Trophoblast cell (in vitro differentiated cells and primary cell): ENCODE measurements around the gene OGDHL.

Source experiments
- DNase-seq, 2 donors: peaks; one replicate each; pipeline ENCODE4 v3.0.0-alpha.2; 2016
- H2AFZ ChIP-seq: 2 replicates; pipeline ENCODE4 v1.6.1; 2013; ENCODE audit warnings: low read length, moderate library complexity, mild to moderate bottlenecking; ENCODE audit not compliant: insufficient read depth, poor library complexity
- H2AK5ac ChIP-seq: 2 replicates; pipeline ENCODE4 v1.6.1; 2013; ENCODE audit warnings: mild to moderate bottlenecking, low read length
- H2BK120ac ChIP-seq: 2 replicates; pipeline ENCODE4 v1.6.1; 2013; ENCODE audit warnings: low read length, mild to moderate bottlenecking, moderate library complexity; ENCODE audit not compliant: insufficient read depth, poor library complexity
- H2BK12ac ChIP-seq: 2 replicates; pipeline ENCODE4 v1.6.1; 2013; ENCODE audit warnings: mild to moderate bottlenecking, low read length, moderate library complexity
- H2BK5ac ChIP-seq: 2 replicates; pipeline ENCODE4 v1.6.1; 2013; ENCODE audit warnings: low read length, low read depth, moderate library complexity, mild to moderate bottlenecking; ENCODE audit not compliant: poor library complexity
- H3K14ac ChIP-seq: 2 replicates; pipeline ENCODE4 v1.6.1; 2013; ENCODE audit warnings: mild to moderate bottlenecking, low read length
- H3K18ac ChIP-seq: 2 replicates; pipeline ENCODE4 v1.6.1; 2013; ENCODE audit warnings: mild to moderate bottlenecking, low read length
- H3K23ac ChIP-seq: 2 replicates; pipeline ENCODE4 v1.6.1; 2013; ENCODE audit warnings: low read length
- H3K27ac ChIP-seq: 2 replicates; pipeline ENCODE4 v1.5.1; 2013; ENCODE audit warnings: low read depth, mild to moderate bottlenecking, inconsistent platforms, low read length, moderate library complexity
- H3K27me3 ChIP-seq: 2 replicates; pipeline ENCODE4 v1.6.1; 2013; ENCODE audit warnings: inconsistent platforms, mild to moderate bottlenecking, low read length, moderate library complexity; ENCODE audit not compliant: insufficient read depth
- H3K36me3 ChIP-seq, 2 experiments: 1 replicate in 1 of 2; 2 replicates in 1 of 2; pipeline ENCODE4 v1.6.1; 2013; ENCODE audit warnings: low read length in 2 of 2, mild to moderate bottlenecking in 2 of 2, moderate library complexity in 1 of 2; ENCODE audit not compliant: insufficient read depth in 2 of 2, control insufficient read depth in 1 of 2
- H3K4ac ChIP-seq: 2 replicates; pipeline ENCODE4 v1.6.1; 2013; ENCODE audit warnings: low read depth, mild to moderate bottlenecking, low read length, moderate library complexity
- H3K4me1 ChIP-seq, 2 experiments: 1 replicate in 1 of 2; 2 replicates in 1 of 2; pipeline ENCODE4 v1.6.1; 2013; ENCODE audit warnings: low read length in 2 of 2, mild to moderate bottlenecking in 2 of 2, moderate library complexity in 1 of 2; ENCODE audit not compliant: insufficient read depth in 2 of 2, control insufficient read depth in 1 of 2
- H3K4me2 ChIP-seq: 2 replicates; pipeline ENCODE4 v1.6.1; 2013; ENCODE audit warnings: inconsistent platforms, mild to moderate bottlenecking, low read length, moderate library complexity
- H3K4me3 ChIP-seq: 2 replicates; pipeline ENCODE4 v1.5.1; 2013; ENCODE audit warnings: mild to moderate bottlenecking, low read depth, low read length, inconsistent platforms
- H3K79me1 ChIP-seq: one replicate; pipeline ENCODE4 v1.6.1; 2013; ENCODE audit warnings: low read length
- H3K79me2 ChIP-seq: 2 replicates; pipeline ENCODE4 v1.6.1; 2013; ENCODE audit warnings: low read length, mild to moderate bottlenecking; ENCODE audit not compliant: control insufficient read depth, insufficient read depth, poor library complexity
- H3K9ac ChIP-seq: 2 replicates; pipeline ENCODE4 v1.6.1; 2013; ENCODE audit warnings: mild to moderate bottlenecking, low read length
- H3K9me3 ChIP-seq: 2 replicates; pipeline ENCODE4 v1.6.1; 2013; ENCODE audit warnings: low read depth, mild to moderate bottlenecking, control low read depth, inconsistent platforms, low read length; ENCODE audit not compliant: insufficient read depth
- H4K12ac ChIP-seq: 2 replicates; pipeline ENCODE4 v1.6.1; 2013; ENCODE audit warnings: low read depth, mild to moderate bottlenecking, low read length, moderate library complexity
- H4K8ac ChIP-seq: 2 replicates; pipeline ENCODE4 v1.6.1; 2013; ENCODE audit warnings: low read depth, mild to moderate bottlenecking, low read length, moderate library complexity
- H4K91ac ChIP-seq: one replicate; pipeline ENCODE4 v1.6.1; 2013; ENCODE audit warnings: low read depth, mild to moderate bottlenecking, low read length, moderate library complexity
- WGBS: extraction: QIAGEN DNeasy Blood & Tissue Kit; methylation state at CpG from one replicate; pipeline ENCODE4 v1.1.7; 2013; ENCODE audit warnings: missing lambda C conversion rate; ENCODE audit not compliant: insufficient read length, insufficient coverage; ENCODE audit errors: extremely low coverage; 5-methylcytosine and 5-hydroxymethylcytosine counted together

OGDHL gene

DNA sequence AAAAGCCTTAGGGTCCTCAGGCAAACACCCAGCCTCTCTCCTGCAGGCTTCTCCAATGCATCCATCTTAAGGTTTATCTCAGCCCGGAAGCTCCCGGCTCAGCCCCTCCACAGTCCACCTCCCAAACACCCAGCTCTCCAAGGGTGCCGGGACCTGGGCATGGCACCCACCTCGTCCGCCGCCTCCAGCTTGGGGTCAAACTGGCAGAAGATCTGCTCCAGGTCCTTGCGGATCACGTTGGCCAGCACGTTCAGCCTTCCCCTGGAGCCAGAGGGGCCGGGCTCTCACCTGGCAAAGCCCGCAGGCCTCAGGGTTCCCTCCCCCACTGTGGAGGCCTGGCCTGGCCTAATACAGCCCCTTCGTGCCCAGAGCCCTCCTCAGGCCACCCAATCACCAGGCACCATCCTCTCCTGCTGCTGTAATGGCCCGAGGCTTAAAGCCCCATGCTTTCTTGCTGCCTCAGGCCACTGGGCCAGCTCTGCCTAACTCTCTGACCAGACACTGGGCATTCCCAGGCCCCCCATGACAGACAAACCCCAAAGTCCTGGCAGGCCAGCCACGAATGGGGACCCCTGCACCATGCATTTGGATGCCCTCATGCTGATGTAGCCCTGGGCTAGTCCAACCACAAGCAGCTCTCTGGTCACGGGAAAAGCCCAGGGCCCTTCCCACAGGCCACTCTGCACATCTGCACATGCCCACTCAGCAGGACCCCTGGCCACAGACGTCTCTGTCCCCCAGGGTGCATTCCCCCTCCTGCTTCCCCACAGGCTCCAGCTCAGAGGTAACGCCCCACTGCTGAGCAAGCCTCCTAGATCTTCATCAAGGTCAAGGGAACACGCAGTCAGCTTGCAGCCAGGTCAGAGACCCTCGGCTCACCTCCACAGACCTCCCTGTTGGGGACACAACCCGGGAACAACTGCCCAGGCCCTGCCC, 12.3 kb downstream of the OGDHL start:
- no peak overlapping the region for H3K14ac ChIP-seq
- no peaks in the 10 kb centered on the region for H3K79me2 ChIP-seq
- no peak overlapping the region for H4K91ac ChIP-seq
- WGBS = no CpG with 5 or more reads among the region's 20 CpGs
- no peak overlapping the region for H2BK120ac ChIP-seq
- no peak overlapping the region for H3K23ac ChIP-seq
- no peak overlapping the region for H2AK5ac ChIP-seq
- no peak overlapping the region for H2BK5ac ChIP-seq
- H4K8ac ChIP-seq = no peak overlapping the region
- no peak overlapping the region for H3K9ac ChIP-seq
- H3K9me3 ChIP-seq = peaks cover 4% of the 10 kb centered on the region
- no peak overlapping the region for H3K18ac ChIP-seq
- H3K4me1 ChIP-seq = no peaks in the 10 kb centered on the region
- no peak overlapping the region for H4K12ac ChIP-seq
- DNase-seq = no peak
- peaks cover 27 to 37% of the 10 kb centered on the region in 2 experiments for H3K36me3 ChIP-seq
- H3K4me3 ChIP-seq = no peak overlapping the region
- H2BK12ac ChIP-seq = no peak overlapping the region
- H3K4me2 ChIP-seq = no peak overlapping the region
- H3K27ac ChIP-seq = no peak overlapping the region
- H3K27me3 ChIP-seq = no peaks in the 10 kb centered on the region
- H2AFZ ChIP-seq = no peak overlapping the region
- no peak overlapping the region for H3K4ac ChIP-seq
- no peaks in the 10 kb centered on the region for H3K79me1 ChIP-seq

DNA sequence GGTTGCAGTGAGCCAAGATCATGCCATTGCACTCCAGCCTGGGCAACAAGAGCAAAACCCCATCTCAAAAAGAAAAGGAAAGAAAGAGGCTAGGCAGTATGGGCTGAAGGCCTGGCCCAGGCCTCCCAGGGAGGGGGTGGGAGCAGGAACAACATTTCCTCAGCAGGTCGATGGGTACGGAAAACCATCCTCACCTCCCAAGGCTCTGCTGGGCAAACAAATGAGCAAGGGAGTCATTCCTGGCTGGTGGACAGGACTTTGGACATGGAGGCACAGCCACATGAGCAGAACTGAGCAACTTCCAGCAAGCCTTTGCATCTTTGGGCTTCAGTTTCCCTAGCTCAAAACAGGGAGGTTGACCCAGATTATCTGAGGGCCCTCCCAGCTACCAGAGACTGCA, 13.0 kb downstream of the OGDHL start:
- Histone ChIP-seq H3K23ac (no peak overlapping the region), H3K18ac (no peak overlapping the region), H2BK120ac (no peak overlapping the region), H3K4ac (no peak overlapping the region), H3K9ac (no peak overlapping the region), H3K27me3 (no peaks in the 10 kb centered on the region), H3K27ac (no peak overlapping the region), H2BK5ac (no peak overlapping the region), H4K91ac (no peak overlapping the region), H2AK5ac (no peak overlapping the region), H3K14ac (no peak overlapping the region), H3K4me3 (no peak overlapping the region), H3K79me2 (no peaks in the 10 kb centered on the region), H2AFZ (no peak overlapping the region), H4K12ac (no peak overlapping the region), H2BK12ac (no peak overlapping the region), H3K9me3 (peaks cover 4% of the 10 kb centered on the region), H4K8ac (no peak overlapping the region), H3K36me3 (peaks cover 27 to 43% of the 10 kb centered on the region in 2 experiments), H3K4me1 (no peaks in the 10 kb centered on the region), H3K4me2 (no peak overlapping the region), H3K79me1 (no peaks in the 10 kb centered on the region)
- no CpG with 5 or more reads among the region's 2 CpGs for whole genome bisulfite sequencing
- DNase-seq = no peak

DNA sequence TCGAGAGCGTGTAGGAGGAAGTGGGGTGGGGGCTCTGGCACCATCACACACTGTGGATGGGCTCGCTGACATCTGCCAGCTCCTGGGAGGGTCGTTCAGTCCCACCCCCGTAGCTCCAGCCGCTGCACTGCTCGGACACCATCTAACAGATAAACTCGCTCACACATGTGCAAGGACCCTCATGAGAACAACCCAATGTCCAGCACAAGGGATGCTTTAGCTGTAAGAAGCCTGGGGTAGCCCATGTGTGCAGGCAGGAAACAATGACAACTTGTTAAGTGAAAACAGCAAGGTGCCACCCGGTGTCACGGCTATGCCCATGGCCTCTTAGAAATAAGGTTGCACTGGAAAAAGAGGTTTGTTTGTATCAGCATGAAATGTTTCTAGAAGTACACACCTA, 14.1 kb downstream of the OGDHL start:
- H3K27ac ChIP-seq = no peak overlapping the region
- no peak overlapping the region for H3K9ac ChIP-seq
- no peak overlapping the region for H3K4me3 ChIP-seq
- H2BK120ac ChIP-seq = no peak overlapping the region
- no peak overlapping the region for H3K23ac ChIP-seq
- H2AFZ ChIP-seq = no peak overlapping the region
- H2AK5ac ChIP-seq = no peak overlapping the region
- H4K12ac ChIP-seq = no peak overlapping the region
- no peak overlapping the region for H3K14ac ChIP-seq
- no peak overlapping the region for H4K91ac ChIP-seq
- no CpG with 5 or more reads among the region's 10 CpGs for WGBS
- no peak for DNase-seq
- peaks cover 4% of the 10 kb centered on the region for H3K9me3 ChIP-seq
- no peaks in the 10 kb centered on the region for H3K79me1 ChIP-seq
- no peak overlapping the region for H4K8ac ChIP-seq
- no peaks in the 10 kb centered on the region for H3K4me1 ChIP-seq
- H3K4me2 ChIP-seq = no peak overlapping the region
- no peak overlapping the region for H2BK12ac ChIP-seq
- no peak overlapping the region for H2BK5ac ChIP-seq
- H3K27me3 ChIP-seq = no peaks in the 10 kb centered on the region
- H3K4ac ChIP-seq = no peak overlapping the region
- no peaks in the 10 kb centered on the region for H3K79me2 ChIP-seq
- H3K36me3 ChIP-seq = peaks cover 27 to 51% of the 10 kb centered on the region in 2 experiments
- H3K18ac ChIP-seq = no peak overlapping the region

DNA sequence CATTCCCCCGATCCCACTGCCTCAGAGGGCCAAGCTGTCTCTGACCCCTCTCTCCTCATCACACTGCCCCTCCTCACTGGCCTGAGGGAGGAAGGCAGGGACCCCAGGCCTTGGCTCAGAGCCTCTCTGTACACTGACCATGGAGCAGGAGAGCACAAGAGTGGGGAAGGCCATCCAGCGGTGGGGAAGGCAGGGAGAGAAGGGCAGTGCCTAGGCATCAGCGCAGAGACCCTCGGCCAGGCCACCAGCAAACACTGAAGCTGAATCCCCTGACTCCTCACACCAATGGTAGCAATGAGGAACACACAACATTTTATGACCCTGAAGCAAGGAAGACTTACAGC, 14.8 kb downstream of the OGDHL start:
- Histone ChIP-seq H3K4me2 (no peak overlapping the region), H3K14ac (no peak overlapping the region), H3K36me3 (peaks cover 22 to 51% of the 10 kb centered on the region in 2 experiments), H3K27ac (no peak overlapping the region), H2AFZ (no peak overlapping the region), H2BK120ac (no peak overlapping the region), H3K4me3 (no peak overlapping the region), H3K9ac (no peak overlapping the region), H4K91ac (no peak overlapping the region), H3K79me2 (no peaks in the 10 kb centered on the region), H3K18ac (no peak overlapping the region), H3K4me1 (no peaks in the 10 kb centered on the region), H2BK5ac (no peak overlapping the region), H3K9me3 (peaks cover 5% of the 10 kb centered on the region), H4K8ac (no peak overlapping the region), H4K12ac (no peak overlapping the region), H2BK12ac (no peak overlapping the region), H2AK5ac (no peak overlapping the region), H3K23ac (no peak overlapping the region), H3K79me1 (no peaks in the 10 kb centered on the region), H3K27me3 (no peaks in the 10 kb centered on the region), H3K4ac (no peak overlapping the region)
- DNase-seq = no peak
- WGBS = no CpG with 5 or more reads among the region's 4 CpGs
